ENCODE measurements around the gene PPM1F. TPM values are rescaled to one million over a fixed set of nuclear protein-coding genes. Genes with fewer than 3 reads are reported as not detected.

PPM1F gene
- total RNA-seq, 1 donor from 2014 or later: 25.1 TPM

- DNase-seq (ENCODE audit: low read depth): no peak
- no peak for TF ChIP-seq CTCF (conservative IDR thresholded peaks at IDR 0.05; ENCODE audit: low read depth, low read length)
- no peak overlapping the region for H3K4me3 ChIP-seq (ENCODE audit: low read depth, low read length)
Measured at GRCh38 chr22:21964918-21965484, 12.4 kb upstream of the PPM1F start.

GRCh38 chr22:21964234-21964633 lies 11.6 kb upstream of the PPM1F start:
- no peak for TF ChIP-seq CTCF (conservative IDR thresholded peaks at IDR 0.05; ENCODE audit: low read depth, low read length)
- H3K4me3 ChIP-seq (ENCODE audit: low read depth, low read length): no peak overlapping the region
- no peak for DNase-seq (ENCODE audit: low read depth)

- DNase-seq (ENCODE audit: low read depth): no peak
- no peak overlapping the region for H3K4me3 ChIP-seq (ENCODE audit: low read depth, low read length)
- TF ChIP-seq CTCF (conservative IDR thresholded peaks at IDR 0.05; ENCODE audit: low read depth, low read length): no peak
Measured at GRCh38 chr22:21963790-21964211, 11.2 kb upstream of the PPM1F start.

GRCh38 chr22:21963286-21963685 lies 10.6 kb upstream of the PPM1F start:
- TF ChIP-seq CTCF (conservative IDR thresholded peaks at IDR 0.05; ENCODE audit: low read depth, low read length): no peak
- no peak for DNase-seq (ENCODE audit: low read depth)
- no peak overlapping the region for H3K4me3 ChIP-seq (ENCODE audit: low read depth, low read length)

- TF ChIP-seq CTCF (conservative IDR thresholded peaks at IDR 0.05; ENCODE audit: low read depth, low read length): no peak
- DNase-seq (ENCODE audit: low read depth): no peak
- H3K4me3 ChIP-seq (ENCODE audit: low read depth, low read length): no peak overlapping the region
Measured at GRCh38 chr22:21962655-21962949, 10.0 kb upstream of the PPM1F start.

GRCh38 chr22:21961886-21962654 lies 9.4 kb upstream of the PPM1F start:
- DNase-seq (ENCODE audit: low read depth): peak; percentile 38
- no peak for TF ChIP-seq CTCF (conservative IDR thresholded peaks at IDR 0.05; ENCODE audit: low read depth, low read length)
- H3K4me3 ChIP-seq (ENCODE audit: low read depth, low read length): no peak overlapping the region
